Measurements from ENCODE around the gene SSX2IP. TPM values are rescaled to one million over a fixed set of nuclear protein-coding genes. Genes with fewer than 3 reads are reported as not detected.
A peak's percentile ranks its signal among the peaks of the same experiment; 100 is the strongest.
"Not testable (repeated sequence)": the region's sequence is repeated elsewhere in the genome, so short reads cannot be mapped to it uniquely, and the experiment has no call there.

The SSX2IP gene
- total RNA-seq, 1 donor from 2014 or later = 1.3 TPM

DNA sequence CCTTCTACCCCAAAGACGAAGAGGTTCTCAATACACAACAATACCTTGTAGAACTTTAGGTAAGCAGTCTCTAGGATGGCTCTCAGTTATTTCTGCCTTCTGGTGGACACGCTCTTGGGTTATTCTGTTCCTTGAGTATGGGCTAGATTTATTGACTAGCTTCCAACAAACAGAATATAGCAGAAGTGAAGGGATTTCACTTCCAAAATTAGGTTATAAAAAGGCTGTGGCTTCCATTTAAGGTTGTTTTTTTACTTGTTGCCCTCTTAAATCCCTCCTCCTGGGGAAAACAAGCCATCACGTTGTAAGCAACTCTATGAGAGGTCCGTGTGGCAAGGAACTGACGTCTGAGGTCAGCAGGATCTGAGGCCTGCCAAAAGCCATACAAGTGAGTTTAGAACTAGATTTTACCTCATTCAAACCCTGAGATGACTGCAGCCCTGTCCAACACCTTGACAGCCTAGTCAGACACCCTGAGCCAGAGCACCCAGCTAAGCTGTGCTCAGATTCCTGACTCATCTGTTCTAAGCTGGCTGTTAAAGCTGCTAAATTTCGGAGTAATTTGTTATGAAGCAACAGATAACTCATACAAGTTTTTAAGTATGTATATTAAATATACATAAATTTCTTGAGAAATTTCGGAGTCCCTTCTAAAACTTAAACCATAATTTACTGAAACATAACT, 12.7 kb downstream of the SSX2IP start:
- no peak for DNase-seq (ENCODE audit: low read depth in 2 of 2)

DNA sequence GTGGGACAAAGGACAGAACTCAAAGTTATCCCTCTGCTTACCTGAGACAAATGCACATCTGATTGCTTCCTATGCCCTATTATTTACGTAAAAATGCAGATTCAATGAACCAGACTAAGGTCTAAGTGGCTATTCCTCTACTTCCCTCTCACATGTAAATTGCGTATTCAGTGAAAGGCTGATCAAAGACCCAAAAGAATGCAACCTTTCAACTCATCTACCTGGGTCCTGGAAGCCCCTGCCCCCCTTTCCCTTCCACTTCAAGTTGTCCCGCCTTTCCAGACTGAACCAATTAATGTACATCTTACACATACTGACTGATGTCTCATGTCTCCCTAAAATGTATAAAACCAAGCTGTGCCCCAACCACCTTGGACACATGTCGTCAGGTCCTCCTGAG, 14.6 kb downstream of the SSX2IP start:
- DNase-seq (ENCODE audit: low read depth in 2 of 2) = no peak

DNA sequence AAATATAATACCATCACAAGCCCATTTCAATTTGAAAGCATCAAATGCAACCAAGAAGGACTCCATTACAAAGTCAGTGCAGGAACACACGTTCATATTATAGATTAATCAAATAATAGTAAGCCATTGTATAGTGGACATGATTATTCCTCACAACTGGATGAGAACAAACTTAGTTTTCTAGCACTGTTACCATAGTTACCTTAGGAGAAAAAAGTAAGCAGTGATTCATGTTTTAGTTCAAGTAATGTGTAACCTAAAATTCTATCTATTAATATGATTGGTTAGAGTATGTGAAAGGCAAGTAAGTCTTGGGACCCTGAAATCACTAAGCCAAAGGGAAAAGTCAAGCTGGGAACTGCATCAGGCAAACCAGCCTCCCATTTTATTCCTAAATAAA, 15.2 kb downstream of the SSX2IP start:
- no peak for DNase-seq (ENCODE audit: low read depth in 2 of 2)

DNA sequence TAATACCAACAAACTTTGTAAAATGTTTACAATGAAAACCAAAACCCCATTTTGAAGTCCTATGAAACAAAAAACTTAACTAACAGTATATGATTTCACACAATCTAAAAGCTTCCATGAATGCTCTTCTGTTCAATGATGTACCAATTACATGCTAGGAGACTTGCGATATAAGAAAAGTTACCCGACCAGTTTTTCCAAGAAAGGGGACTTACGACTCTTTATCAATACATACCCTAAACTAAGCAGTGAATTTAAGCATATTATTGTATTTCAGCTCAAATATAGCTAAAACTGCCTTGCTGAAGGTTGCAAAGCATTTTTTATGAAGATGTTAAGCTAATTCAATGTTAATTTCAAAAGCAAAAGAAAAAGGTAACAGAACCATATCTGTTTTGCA, 15.6 kb downstream of the SSX2IP start:
- DNase-seq (ENCODE audit: low read depth in 2 of 2) = no peak

DNA sequence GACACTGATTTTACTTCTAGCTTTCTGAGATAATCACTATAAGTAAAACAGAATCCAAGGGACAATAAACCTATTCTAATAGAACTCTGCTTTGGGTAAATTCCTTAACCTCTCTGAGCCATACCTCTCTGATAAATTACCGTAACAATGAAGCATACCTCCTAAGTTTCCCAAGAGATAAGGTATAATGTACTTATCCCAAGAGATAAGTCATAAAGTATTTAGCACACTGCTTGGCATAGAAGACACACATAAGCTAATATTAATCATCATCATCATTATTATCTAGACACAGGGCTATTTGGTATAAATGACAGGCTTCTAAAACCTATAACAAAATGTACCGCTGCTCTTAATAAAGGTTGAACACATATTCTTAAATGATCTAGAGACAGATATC, 16.2 kb downstream of the SSX2IP start:
- no peak for DNase-seq (ENCODE audit: low read depth in 2 of 2)

DNA sequence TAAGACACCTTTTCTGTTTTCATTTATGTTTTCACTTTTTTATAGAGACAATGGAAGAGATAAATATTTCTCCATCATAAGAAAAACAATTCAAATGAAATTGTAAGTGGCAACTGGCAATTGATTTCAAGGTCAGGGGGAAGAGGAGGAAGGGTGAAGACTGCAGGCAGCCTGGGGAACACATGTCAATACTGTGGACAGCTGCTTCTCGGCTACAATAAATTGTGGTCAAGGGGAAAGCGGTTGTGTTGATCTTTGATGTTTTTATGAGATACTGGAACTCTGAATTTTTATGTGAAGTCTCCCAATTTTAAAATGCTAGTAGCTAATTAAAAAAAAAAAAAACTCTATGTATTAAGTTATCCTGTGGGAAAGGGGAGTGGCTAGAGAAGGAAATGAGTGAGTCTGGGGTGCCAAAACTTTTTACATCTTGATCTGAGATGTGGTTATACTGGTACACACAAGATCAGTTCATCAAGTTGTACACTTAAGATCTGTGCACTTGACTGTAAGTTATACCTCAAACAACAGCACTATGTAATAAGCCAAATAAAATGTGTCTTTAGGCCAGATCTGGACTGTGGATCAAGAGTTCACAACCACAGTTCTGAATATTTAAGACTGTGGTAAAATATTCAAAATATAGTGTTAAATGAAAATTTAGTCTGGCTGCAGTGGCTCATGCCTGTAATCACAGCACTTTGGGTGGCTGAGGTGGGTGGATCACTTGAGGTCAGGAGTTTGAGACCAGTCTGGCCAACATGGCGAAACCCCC, 18.0 kb downstream of the SSX2IP start:
- DNase-seq (ENCODE audit: low read depth in 2 of 2) = no peak

DNA sequence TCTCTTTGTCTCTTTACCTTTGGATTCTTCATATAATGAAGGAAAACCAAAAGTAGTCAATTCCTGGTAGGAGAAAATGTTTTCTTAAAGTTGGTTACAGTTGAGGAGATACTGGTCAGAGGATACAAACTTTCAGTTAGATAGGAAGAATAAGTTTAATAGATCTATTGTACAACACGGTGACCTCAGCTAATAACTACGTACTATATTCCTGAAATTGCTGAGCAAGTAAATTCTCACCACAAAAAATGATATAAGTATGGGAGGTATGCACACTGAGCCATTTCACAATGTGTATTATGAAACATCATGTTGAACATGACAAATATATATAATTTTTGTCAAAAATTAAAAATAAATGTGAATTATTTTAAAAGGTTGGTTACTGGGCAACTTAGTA, 20.4 kb downstream of the SSX2IP start:
- DNase-seq (ENCODE audit: low read depth in 2 of 2) = no peak

DNA sequence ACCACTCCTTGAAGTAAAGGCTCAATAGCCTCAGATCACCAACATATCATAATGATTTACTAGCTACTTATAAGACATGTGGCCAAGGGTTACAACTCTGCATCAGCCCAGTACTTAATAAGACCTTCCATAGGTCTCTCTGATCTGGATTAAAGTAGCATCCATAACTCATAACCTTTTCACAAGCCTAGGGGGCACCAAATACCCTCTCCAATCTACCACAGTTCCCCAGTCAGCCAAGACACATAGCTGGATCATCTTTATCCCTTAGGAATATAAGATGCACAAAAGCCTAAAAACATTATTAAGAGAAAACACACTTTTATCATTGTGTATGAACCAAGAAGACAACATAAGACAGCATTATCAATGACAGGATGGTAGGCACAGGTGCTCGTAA, 22.1 kb downstream of the SSX2IP start:
- peak in 1 of 2 donors; percentile 13 for DNase-seq (ENCODE audit: low read depth in 2 of 2)

DNA sequence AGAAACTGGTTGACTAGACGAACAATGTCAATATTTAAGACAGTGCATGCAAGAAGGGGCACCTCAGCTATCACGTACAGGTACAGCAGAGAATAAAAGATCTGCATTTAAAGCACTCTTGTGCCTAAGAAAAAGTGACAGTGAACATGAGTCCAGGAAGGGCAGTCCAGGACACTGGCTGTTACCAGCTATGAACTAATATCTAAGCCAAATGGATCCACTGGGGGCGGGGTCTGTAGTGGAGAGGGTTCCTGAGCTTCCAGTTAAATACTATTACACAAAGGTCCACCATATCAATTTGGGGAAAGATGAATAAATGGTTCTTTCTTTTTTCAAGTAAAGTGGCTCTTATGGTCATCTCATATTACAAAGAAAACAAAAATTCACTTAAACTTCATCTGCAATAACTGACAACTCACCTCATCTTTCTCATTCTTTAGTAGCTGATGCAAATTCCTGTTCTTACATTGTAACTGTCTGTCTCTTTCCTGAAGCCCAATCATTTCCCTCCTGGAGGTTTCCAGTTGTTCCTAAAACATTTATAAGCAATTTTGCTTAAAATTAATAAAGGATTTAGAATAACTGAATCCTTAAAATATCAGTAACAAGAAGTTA, 24.5 kb downstream of the SSX2IP start:
- no peak for DNase-seq (ENCODE audit: low read depth in 2 of 2)

DNA sequence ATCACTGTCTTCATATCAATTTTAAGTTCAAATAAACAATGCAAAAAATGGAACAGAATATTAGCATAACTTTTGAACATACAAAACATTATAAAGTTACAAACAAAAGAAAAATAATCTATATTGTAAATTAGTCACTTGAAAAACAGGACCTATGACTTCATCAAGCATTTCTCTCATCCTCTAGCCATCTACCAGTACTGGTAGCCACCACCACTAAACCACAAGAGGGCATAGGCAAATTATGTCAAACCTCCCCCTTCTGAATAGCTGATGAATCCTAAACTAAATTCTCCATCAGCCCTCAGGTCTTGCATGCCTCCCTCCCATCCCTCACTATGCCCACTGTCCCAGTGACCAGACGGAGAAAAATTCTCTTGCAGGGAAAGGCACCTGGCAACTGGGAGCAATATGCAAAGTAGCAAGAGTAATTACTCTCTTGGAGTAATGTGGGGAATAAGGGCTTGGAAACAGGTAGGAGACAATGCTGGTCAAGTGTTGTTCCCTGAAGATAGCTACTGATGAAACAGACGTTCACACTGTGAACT, 37.1 kb downstream of the SSX2IP start:
- no peak for DNase-seq (ENCODE audit: low read depth in 2 of 2)

DNA sequence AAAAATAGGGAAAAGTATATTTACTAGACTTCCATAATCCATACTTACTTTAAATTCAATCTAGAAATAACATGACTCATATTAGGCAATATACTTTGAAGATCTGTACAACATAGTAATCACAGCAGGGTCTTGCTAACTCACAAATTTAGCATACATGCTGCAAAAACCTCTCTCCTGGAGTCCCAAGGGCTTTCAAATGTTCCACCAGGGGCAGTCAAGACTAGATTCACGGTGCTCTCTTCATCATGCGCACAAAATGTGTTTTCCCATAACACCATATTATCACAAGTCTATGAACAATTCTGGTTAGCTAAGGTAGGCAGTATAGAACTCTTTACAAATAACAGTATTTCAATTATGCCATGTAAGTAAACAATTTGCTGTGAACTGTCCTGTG, 45.8 kb downstream of the SSX2IP start:
- DNase-seq (ENCODE audit: low read depth in 2 of 2) = no peak

DNA sequence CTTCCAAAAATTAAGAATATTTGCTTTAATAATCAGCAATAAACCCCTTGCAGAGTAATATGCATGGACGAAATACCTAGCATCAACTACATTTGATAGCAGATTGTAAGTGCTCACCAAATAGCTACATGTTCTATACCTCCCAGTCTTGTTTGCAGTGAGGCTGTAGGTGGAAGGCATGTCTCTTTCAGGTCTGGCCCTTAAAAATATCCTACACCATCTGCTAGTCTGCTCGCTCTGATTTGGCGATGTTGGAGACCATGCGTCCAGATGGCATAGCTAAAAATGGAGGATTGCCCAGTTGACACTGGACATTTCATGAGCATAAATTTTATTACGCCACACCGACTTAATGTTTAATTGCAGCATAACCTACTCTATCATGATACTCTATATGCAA, 47.1 kb downstream of the SSX2IP start:
- DNase-seq (ENCODE audit: low read depth in 2 of 2) = no peak

DNA sequence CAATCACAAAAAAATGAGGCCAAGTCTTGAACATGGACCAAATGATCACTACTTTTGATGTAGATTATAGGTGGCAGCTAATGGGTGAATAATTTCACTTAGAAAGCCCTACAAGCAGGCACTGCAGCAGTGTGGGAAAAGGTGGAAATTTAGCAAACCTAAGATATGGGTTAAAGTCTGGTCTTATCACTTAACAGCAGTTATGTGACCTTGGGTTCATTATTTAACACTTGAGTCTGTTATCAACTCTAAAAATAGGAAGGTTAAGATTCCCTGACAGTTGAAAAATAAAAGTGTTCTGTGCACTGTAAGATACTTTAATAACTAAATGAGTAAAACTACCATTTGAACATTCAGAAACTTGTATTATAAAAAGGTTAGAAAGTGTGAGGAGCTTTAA, 47.5 kb downstream of the SSX2IP start:
- DNase-seq (ENCODE audit: low read depth in 2 of 2) = no peak

DNA sequence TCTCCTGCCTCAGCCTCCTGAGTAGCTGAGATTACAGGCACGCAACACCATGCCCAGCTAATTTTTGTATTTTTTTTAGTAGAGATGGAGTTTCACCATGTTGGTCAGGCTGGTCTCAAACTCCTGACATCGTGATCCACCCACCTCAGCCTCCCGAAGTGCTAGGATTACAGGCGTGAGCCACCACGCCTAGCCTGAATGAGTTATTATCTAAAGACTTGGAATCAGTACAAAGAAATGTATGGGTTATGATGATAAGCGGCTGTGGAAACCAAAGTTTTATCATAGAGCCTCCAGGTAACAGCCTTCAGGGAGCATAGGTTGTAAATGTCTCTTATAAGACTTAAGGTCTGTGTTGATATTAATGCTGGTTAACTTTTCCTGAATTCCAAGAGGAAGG, 50.5 kb downstream of the SSX2IP start:
- not testable (repeated sequence) for DNase-seq (ENCODE audit: low read depth in 2 of 2)

DNA sequence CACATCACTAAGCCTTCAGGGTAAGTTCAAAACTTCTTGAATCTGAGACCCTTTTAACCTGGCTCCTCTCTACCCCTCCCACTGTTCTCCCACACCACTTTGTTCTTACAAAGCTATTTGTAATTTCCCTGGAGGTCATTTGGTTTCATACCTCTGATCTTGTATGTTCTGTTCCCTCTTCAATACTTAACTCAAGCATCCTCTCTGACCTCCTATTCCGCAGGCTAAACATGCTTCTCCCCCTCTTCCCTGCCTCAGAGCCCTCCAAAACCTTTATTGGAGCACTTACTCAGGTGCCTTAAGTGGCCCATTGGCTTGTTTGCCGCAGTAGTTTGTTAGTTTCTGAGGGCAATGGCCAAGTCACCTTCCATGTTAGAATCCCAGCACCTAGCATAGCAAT, 54.8 kb downstream of the SSX2IP start:
- DNase-seq (ENCODE audit: low read depth in 2 of 2) = no peak

DNA sequence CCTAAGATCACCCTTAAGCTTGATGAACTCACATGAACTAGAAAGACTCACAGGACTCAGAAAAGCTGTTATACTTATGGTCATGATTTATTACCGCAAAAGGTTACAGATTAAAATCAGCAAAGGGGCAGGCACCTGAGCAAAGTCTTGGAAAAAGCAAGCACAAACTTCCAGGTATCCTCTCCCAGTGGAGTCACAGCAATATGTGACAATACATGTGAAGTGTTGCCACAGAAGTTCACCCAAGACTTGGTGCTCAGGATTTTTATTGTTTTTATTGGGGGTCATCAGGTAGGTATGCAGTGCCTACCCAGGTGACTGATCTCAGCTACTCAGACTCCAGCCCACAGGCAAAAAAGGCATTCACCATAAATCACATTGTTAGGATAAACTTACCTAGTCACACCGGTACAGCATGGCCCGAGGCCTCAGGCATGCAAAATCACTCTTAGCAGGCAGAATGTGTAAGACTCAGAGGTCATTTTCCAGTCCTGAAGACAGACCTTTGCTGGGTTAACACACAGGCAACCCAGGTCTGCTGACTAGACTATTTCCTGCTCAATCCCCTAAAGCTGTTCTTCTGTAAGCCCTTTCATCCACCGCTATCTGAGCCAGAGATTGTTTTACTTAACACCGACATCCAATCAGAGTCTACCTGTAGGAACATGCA, 55.6 kb downstream of the SSX2IP start:
- DNase-seq (ENCODE audit: low read depth in 2 of 2) = no peak

DNA sequence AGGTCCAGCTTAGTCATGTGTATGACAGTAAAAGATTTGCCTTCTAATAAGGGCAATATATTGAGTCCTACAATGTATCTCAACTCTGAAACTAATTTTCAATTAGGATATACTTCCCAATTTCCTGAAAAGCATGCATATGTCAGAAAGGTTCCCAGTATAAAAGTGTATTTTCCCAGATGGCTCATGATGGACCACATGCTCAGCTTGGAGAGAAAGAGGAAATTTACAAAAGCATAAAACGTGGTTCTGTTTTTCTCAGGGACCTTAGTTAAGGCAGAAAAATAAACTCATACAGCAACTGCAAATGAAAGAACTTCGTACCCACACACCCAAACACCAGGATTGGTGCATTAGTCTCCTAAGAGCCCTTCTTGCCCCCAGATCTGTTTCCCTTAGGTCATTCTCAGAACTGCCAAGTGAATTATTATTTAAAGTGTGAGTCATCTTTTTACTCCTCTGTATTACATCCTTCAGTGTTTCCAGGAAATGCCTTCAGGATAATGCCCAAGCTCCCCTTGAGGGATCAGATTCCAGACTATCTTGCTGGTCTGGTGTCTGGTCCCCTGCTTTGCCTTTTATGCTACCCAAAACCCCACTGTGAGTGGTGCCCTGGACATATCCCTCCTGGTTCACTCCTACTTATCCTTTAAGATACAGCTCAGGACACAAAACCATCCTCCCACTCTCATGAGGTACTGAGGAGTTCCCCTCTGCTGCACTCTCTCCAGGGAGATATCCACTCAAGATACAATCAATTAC, 57.4 kb downstream of the SSX2IP start:
- DNase-seq (ENCODE audit: low read depth in 2 of 2) = peak in 1 of 2 donors; percentile 48

DNA sequence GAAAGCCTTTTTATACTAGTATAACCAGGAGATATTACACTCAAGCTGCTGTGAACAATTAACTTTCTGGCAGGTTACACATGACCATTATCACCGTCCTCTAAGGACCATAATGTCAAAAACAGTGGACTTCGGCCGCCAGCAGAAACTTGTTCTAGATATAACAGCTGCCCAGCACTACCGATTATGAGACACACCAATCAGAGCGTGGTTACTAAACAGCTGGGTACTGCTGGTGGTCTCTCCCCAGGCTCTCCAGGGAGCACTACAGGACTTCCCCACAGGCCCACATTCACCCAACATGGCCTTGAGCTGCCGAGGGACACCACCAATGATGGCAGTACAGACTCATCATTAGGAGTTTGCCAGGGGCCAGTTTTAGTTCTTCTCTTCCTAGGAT, 58.1 kb downstream of the SSX2IP start:
- DNase-seq (ENCODE audit: low read depth in 2 of 2) = no peak

DNA sequence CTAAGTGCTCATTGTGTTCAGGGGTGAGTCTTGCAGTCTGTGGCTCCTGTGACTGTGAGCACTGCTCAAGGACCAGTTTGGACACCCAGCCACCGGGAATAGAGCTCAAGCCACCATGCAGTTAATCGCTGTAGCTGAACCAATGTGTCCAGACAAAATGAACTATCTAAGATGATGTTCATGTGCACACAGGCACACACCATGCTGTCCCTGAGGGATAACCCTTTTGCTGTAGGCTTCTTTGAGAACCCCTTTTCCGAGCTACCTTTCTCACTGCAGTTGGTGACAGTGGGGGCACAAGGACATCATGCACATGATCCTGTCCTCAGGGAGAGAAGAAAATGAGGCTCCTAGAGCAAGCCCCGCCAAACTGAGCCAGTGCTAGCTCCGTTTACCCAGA, 65.4 kb downstream of the SSX2IP start:
- DNase-seq (ENCODE audit: low read depth in 2 of 2) = no peak

DNA sequence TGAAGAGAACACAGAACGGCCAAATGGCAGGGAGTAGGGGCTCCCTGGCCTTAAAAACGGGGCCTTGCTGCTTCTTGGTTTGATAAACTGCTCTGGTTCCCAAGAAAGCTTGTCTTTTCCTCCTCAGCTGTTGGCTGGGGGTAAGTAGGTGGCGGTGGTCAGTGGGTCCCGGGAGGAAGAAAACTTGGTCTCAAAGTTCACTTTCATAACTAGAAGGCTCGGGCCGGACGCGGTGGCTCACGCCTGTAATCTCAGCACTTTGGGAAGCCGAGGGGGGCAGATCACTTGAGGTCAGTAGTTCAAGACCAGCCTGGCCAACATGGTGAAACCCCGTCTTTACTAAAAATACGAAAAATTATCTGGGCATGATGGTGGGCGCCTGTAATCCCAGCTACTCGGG, 68.7 kb downstream of the SSX2IP start:
- DNase-seq (ENCODE audit: low read depth in 2 of 2) = no peak

DNA sequence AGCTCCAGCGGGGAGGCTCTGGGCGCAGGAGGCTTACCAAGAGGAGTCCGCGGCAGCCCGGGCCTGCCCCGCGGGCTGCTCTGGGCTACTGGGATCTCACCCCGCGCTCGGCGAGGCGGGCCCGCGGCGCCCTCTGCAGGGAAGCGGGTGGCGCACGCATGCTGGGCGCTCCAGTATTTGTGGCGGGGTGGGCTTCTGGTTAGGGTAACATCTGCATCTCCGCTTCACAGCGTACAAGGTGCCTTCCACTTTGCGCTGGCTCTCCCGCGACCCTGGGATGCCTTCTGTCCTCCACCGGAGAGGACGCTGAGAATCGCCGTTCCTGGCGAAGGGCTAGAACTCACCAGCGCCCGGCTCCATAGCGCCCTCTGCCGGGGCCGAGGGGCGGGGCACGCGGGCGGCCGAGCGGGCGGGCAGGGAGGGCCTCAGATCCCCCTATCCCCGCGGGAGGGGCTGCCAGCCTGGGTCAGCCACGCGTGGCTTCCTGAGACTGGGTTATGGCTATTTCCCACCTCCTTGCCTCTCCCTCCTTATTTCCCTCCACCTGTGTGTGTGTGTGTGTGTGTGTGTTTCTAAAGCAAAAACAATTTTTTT, 69.4 kb downstream of the SSX2IP start:
- DNase-seq (ENCODE audit: low read depth in 2 of 2) = peak; percentile 21 to 73
